ENCODE data around the gene HIP1.

GRCh38 chr7:75771224-75771623 is 32.5 kb upstream of the HIP1 start:
- TF ChIP-seq CTCF (conservative IDR thresholded peaks at IDR 0.05; ENCODE audit: low read depth, low read length) = no peak
- no peak for TF ChIP-seq EZH2phosphoT487 (IDR thresholded peaks at IDR 0.05; ENCODE audit: borderline replicate concordance, low read length)

All from PC-3 (cell line).